ENCODE measurements around the gene KDM7A. TPM values are rescaled to one million over a fixed set of nuclear protein-coding genes. Genes with fewer than 3 reads are reported as not detected.

KDM7A gene
- total and polyA plus RNA-seq, 2 of the 8 experiments (the other 6 are each of a cell fraction or from before 2014, with no cell fraction given) = 2.2 to 12.5 TPM

GRCh38 chr7:140176122-140176701, 571 bp downstream of the KDM7A start:
- TF ChIP-seq FOSL1 (IDR thresholded peaks at IDR 0.05; ENCODE audit: insufficient read depth, low read depth, low read length) (no peak), SUZ12 (IDR thresholded peaks at IDR 0.05; ENCODE audit: low read length) (no peak), HDAC2 (IDR thresholded peaks at IDR 0.05; ENCODE audit: borderline replicate concordance in 1 of 2, low read depth in 2 of 2, low read length in 2 of 2) (0 out of 4 replicates have a peak, but pooled peaks of 1 of the 2 experiments have one; percentile 3)
- H3K9ac ChIP-seq (replicated peaks in 1 of 4; ENCODE audit: extremely low read depth in 1 of 4, low read depth in 3 of 4, low read length in 3 of 4) = peak overlapping the region in 3 of 4 experiments; percentile 13 to 67 (median 31); a peak in 3 of 7 replicates
- H3K23ac ChIP-seq (ENCODE audit: insufficient read length) = no peak overlapping the region
- H3K9me3 ChIP-seq (ENCODE audit: insufficient read depth in 2 of 2, low read depth in 1 of 2, low read length in 1 of 2) = no peaks in the 10 kb centered on the region
- peaks cover 2% of the 10 kb centered on the region; the same call in 1 of the 2 replicates for H3K79me1 ChIP-seq (ENCODE audit: low read depth, low read length)
- no peak overlapping the region for H4K91ac ChIP-seq (replicated peaks; ENCODE audit: insufficient read length, low read length)
- H3K56ac ChIP-seq (replicated peaks; ENCODE audit: insufficient read length, low read depth, low read length) = no peak overlapping the region
- no peak overlapping the region for H2BK20ac ChIP-seq (ENCODE audit: low read length)
- peaks cover 0 to 2% (median 0%) of the 10 kb centered on the region in 4 experiments; a peak in 2 of 7 replicates for H3K4me1 ChIP-seq (replicated peaks in 1 of 4; ENCODE audit: control insufficient read depth in 3 of 4, insufficient read depth in 4 of 4, low read length in 3 of 4)
- H2BK120ac ChIP-seq (replicated peaks; ENCODE audit: low read depth, low read length) = no peak overlapping the region
- POLR2A ChIA-PET (ENCODE audit: partially characterized antibody) = interaction anchor here (1.1 to 1.8 kb wide), 4 partner anchors 11 to 167 kb away, joined by 3 to 19 read pairs (median 4); no protein-coding TSS in a partner anchor
- peak overlapping the region; percentile 65 to 93 (median 86) for H3K4me3 ChIP-seq (ENCODE audit: extremely low read depth in 1 of 4, insufficient read depth in 2 of 4, low read depth in 3 of 4, low read length in 4 of 4)
- H3K23me2 ChIP-seq (ENCODE audit: low read depth, low read length) = peaks cover 5% of the 10 kb centered on the region
- H3K4ac ChIP-seq (replicated peaks; ENCODE audit: insufficient read length, low read depth, low read length) = no peak overlapping the region
- CTCF ChIA-PET (ENCODE audit: partially characterized antibody) = interaction anchor here (1.3 kb wide), 1 partner anchor 131 kb away, joined by 3 read pairs; no protein-coding TSS in a partner anchor
- peak overlapping the region; percentile 74; the same call in 1 of the 2 replicates for H4K8ac ChIP-seq (ENCODE audit: extremely low read depth, insufficient read depth, low read length)
- no peak overlapping the region for H2BK12ac ChIP-seq (ENCODE audit: low read depth, low read length)
- no peak overlapping the region for H2AFZ ChIP-seq (ENCODE audit: low read length)
- no peak overlapping the region for H3K14ac ChIP-seq (ENCODE audit: insufficient read length)
- H2BK5ac ChIP-seq (ENCODE audit: low read depth, low read length) = no peak overlapping the region
- peaks cover 0 to 2% of the 10 kb centered on the region in 2 experiments for H4K20me1 ChIP-seq (replicated peaks in 1 of 2; ENCODE audit: control insufficient read depth in 1 of 2, insufficient read depth in 2 of 2, low read length in 2 of 2)
- H3K27me3 ChIP-seq (replicated peaks in 1 of 4; ENCODE audit: control insufficient read depth in 3 of 4, extremely low read depth in 1 of 4, insufficient read depth in 3 of 4, low read length in 3 of 4) = peaks cover 0 to 21% (median 13%) of the 10 kb centered on the region in 4 experiments; a peak in 5 of 7 replicates
- H3K4me2 ChIP-seq (ENCODE audit: insufficient read depth in 1 of 2, low read depth in 2 of 2, low read length in 2 of 2) = peak overlapping the region; percentile 74 to 90
- no peak overlapping the region for H3K27ac ChIP-seq (ENCODE audit: low read depth, low read length)
- H3K36me3 ChIP-seq (ENCODE audit: control insufficient read depth in 2 of 4, insufficient read depth in 4 of 4, low read length in 3 of 4) = no peaks in the 10 kb centered on the region
- H3K18ac ChIP-seq (ENCODE audit: extremely low read depth, low read length) = no peak overlapping the region; the same call in 1 of the 2 replicates
- H2AK5ac ChIP-seq (ENCODE audit: low read depth, low read length) = no peak overlapping the region
- peaks cover 3 to 25% of the 10 kb centered on the region in 2 experiments; a peak in 2 of 4 replicates for H3K79me2 ChIP-seq (ENCODE audit: control insufficient read depth in 1 of 2, insufficient read depth in 2 of 2, low read length in 2 of 2)
- WGBS, 2 experiments (ENCODE audit: extremely low coverage in 1 of 2, insufficient coverage in 1 of 2, insufficient read length in 1 of 2, insufficient replicate concordance in 2 of 2, low coverage in 1 of 2, low lambda C conversion rate in 2 of 2, missing lambda C conversion rate in 1 of 2) = 0% methylated on average over 12 of the region's 95 CpGs; no CpG with 5 or more reads in 1 of the 2 experiments
- H4K5ac ChIP-seq (ENCODE audit: insufficient read length, low read depth, low read length) = no peak overlapping the region
- H2BK15ac ChIP-seq (ENCODE audit: low read length) = no peak overlapping the region
- DNase-seq (ENCODE audit: low read depth in 1 of 2, low spot score in 2 of 2) (no peak), FAIRE-seq (no peak)
